ENCODE measurements around the gene ACOT11.

Gene ACOT11

DNA sequence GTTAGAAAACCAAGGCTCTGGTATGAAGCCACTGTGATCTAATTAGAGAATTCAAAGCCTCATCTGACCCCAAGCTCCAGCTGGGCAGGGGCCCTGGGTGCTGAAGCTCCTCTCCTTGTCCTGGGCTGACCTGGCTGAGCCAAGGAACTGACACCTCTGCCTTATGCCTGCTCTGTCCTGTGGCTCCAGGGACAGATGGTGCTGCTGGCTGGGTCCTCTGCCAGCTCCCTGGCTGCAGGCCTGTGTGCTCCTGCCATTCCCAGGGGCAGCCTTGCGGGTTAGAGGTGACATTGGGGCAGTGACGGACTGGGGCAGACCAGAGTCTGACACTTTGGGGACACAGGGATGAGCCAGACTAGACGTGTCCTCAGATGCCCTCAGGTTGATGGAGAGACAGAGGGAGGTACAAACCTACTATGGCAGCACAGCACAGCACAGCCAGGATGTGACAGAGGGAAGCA, 11.8 kb downstream of the ACOT11 start:
- DNase-seq (ENCODE audit: low read depth in 2 of 2, low spot score in 1 of 2): no peak

DNA sequence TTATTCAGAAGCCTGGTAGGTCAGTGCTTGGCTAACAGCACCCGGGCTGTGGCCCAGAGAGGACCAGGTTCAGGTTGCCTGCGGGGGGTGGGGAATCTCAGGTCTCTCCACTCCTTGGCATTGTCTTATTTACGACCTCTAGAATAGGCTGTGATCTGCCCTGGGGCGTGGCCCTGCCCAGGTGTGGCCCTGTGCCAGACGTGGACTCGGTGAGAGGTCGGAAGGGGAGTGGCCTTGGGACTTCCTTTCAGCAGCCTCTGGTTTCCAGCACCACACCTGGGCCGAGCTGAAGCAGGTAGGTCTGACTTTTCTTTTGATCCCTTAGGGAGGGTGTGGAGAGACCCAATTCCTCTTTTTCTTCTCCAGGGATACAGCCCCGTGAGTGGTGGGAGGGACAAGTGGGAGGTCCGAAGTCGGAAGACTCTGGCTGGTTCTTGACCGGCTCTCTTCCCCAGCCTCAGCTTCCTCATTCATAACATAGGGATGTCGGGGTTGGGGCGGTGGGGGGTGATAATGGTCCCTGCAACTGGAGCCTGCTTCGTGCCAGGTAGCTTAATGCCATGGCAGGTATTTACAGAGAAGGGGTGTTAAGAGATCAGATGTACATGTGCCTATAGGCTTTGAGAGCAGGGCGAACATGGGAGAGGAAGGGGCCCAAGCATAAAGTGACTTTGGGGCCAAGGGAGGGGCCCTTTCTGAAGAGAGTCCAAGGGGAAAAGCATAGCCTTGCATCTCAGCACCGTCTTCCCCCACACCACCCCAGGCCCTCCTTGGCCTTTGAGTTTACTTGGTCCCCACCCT, 16.5 kb downstream of the ACOT11 start:
- DNase-seq (ENCODE audit: low read depth in 2 of 2, low spot score in 1 of 2): no peak

DNA sequence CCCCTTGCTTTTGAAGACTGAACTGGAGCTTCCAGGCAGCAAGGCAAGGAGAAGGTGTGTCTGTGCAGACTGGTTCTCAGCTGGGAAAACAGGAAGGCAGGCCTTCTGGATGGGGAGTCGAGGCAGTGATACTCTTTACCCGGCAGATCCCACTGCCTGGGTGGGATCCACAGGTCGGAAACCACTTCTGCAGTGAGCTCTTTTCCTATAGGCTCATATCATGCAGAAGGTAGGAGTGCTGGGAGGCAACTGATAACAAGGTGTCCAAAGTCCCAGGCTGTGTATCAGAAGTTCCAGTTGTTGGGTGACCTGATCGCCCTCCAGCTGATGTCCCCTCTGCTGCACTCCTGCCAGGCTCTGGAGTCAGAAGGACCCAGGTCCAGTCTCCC, 17.1 kb downstream of the ACOT11 start:
- no peak for DNase-seq (ENCODE audit: low read depth in 2 of 2, low spot score in 1 of 2)

DNA sequence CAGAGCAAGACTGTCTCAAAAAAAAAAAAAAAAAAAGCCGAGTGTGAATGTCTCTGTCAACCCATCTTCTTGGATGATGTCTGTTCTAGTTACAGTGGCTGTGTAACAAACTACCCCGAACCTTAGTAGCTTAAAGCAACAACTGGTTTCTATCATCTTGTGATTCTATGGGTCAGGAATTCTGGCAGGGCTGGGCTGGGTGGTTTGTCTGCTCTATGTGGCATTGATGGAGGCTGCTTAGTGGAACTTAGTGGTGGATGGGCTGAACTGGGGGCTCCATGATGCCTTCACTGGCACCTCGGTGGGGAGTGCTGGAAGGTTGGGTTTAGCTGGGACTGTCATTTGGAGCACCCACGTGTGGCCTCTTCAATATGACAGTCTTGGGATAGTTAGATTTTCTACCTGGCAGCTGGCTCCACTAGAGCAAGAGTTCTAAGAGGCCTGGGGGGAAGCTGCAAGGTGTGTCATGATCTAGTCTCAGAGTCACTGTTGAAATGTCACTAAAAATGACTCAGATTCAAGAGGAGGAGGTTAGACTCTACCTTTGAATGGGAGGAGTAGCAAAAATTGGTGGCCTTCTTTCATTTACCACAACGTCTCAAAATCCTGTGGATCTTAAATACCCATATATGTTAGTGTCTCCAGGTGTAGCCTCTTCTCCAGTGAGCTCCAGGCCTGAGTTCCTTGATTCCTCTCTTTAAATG, 18.6 kb downstream of the ACOT11 start:
- no peak for DNase-seq (ENCODE audit: low read depth in 2 of 2, low spot score in 1 of 2)

DNA sequence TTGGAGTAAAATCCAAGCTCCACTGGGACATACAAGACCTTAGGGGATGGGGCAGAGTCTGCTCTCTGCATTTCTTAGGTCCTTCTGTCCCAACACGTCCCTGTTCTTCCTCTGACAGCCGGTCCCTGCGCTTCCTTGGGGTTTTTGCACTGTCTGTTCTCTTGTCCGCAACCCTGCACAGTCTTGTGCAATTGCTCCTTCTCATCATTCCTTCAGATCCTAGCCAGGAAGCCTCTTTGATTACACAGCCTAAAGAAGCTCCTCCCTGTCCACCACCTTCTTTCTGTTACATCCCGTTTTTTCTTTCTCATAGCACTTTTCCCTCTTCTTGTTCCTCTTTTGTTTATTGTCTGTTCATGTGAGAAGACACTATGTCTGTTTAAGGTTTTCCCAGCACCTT, 19.9 kb downstream of the ACOT11 start:
- no peak for DNase-seq (ENCODE audit: low read depth in 2 of 2, low spot score in 1 of 2)

DNA sequence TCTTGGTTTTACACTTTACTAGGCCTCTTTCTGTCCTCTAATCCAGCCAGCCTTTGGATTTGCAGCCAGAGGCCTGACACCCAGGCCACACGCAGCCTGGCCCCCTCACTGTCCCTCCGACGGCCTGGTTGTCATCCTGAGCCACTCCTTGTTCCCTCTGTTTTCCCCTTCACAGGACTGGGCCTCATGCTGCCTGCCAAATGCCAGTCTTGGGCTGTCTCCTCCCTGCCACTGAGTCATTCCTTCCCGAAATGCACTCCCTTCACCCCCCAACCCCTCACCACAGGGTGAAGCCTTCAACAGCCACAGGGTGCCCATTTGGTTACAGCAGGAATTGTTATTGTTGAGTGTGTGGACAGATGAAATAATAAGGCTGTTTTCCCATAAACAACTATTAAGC, 21.3 kb downstream of the ACOT11 start:
- DNase-seq (ENCODE audit: low read depth in 2 of 2, low spot score in 1 of 2): no peak

DNA sequence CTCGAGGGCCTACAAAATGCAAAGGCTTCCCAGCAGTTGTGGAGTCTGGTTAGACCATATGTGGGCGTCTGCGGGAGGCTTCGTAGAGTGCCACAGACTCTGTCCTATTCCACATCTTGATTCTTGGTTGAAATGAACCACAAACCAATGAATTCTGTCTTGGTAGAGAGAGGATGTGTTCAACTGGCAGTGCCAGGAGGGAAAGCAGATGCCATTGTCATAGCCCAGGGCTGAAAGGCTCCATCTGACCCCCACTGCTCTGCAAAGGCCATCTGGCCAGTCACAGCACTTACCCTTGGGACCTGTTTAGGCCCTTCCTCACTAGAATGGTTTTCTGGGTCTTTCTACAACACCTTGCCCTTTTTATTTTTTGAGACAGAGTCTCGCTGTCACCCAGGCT, 22.1 kb downstream of the ACOT11 start:
- DNase-seq (ENCODE audit: low read depth in 2 of 2, low spot score in 1 of 2): no peak

DNA sequence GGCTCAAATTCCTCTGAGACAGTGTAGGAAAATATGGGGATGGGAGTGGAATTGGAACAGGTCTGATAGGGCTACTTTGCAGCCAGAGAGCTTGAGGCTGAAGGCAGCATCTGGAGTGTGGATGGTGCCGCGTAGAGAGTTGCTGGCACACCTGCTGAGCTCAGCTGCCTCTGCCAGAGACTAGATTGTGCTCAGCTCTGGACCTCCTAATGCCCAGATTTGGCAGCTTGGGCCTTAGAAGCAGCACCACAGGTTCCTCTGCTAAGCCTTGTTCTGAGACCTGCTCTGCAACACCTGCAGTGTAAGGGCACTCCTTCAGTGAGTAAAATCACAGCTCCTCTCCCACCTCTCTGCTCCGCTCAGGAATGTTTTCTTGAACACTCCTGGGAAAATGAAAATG, 23.3 kb downstream of the ACOT11 start:
- DNase-seq (ENCODE audit: low read depth in 2 of 2, low spot score in 1 of 2): no peak

DNA sequence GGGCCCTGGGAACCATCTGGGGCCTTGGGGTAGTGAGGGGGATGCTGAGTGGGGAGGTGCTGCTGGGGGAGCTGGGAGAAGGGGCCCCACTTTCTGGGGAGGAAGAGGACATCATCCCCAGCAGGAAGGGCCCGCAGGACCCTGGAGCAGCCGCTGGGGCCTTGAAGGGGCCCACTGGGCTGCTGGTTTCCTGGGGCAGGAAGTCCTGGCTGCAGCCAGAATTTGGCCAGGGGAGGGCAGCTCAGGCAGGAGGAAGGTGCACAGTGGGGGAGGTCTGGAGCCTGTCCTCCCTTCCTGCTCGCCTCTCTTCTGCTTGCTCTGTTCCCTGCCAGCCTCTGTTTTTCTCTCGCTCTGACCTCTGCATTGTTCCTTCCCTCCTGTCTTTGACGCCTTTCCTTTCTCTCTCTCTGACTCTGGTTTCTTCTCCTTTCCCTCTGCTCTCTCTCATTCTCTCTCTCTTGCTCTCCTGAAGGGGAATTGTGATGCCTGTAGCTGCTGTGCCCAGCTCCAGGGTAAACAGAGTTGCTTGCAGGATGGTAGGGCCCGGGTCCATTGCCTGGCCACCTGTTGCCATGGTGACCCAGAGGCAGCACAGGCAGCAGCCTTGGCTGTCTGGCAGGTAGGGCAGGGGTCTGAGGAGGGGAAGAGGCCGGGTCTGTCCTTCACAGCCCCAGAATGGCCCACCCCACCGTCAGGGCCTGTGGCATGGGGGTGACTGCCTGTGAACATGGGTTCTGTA, 23.9 kb downstream of the ACOT11 start:
- no peak for DNase-seq (ENCODE audit: low read depth in 2 of 2, low spot score in 1 of 2)

DNA sequence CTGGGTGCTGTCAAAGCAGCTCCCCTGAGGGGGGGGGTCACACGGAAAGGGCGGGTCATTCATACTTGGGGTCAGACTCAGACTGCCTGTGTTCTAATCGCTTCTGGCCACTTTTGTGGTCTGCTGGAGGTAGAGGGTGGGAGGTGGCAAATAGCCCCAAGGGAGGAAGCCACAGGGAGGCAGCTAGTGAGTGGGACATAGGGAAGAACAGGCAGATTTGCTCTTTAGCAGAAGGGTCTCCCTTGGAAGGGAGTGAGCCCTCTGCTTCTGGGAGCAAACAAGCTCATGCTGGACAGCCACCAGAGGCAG, 24.5 kb downstream of the ACOT11 start:
- DNase-seq (ENCODE audit: low read depth in 2 of 2, low spot score in 1 of 2): no peak

DNA sequence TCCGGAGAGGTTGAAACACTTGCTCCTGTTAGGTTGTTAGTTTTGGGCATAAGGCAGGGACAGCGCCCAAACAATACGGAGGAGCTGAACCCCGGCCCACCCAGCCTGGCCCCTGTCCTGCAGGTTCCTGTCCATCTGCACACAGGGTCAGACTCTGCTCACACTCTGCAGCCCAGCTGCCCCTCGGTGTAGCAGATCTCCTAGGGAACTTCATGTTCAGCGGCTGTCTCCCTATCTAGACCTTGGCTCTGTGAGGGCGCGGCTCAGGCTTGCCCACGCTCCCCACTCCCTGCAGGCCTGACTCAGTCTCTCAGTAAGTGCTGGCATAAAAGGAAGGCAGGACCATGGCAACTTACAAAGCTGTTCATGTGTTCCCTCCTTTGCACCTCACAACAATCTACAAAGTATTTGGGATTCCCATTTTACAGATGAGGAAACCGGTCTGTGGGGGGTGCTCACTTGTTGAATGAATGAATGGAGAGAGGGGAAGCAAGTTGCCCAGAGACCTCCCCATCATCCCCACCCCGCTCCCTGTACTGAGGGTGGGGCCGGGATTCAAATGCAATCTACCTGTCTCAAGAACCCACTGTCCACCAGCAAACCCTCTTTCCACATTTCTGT, 26.2 kb downstream of the ACOT11 start:
- DNase-seq (ENCODE audit: low read depth in 2 of 2, low spot score in 1 of 2): no peak

DNA sequence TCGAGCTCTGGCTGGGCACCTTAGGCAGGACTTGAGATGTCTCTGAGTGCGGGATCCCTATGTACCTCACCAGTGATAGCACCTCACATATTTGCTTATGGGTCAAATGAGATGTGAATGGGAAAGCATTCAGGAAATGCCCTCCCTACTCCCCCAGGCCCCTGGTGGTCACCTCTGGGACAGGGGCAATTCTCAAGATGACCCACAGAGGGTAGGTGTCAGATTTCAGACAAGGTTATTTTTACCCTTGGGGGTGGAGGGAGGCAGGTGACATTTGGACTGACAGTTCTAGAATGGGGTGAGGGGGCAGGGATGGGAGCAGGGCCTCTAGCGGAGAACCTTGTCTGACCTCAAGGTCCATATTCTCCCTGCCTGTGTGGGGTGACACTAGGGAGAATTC, 27.1 kb downstream of the ACOT11 start:
- DNase-seq (ENCODE audit: low read depth in 2 of 2, low spot score in 1 of 2): no peak

DNA sequence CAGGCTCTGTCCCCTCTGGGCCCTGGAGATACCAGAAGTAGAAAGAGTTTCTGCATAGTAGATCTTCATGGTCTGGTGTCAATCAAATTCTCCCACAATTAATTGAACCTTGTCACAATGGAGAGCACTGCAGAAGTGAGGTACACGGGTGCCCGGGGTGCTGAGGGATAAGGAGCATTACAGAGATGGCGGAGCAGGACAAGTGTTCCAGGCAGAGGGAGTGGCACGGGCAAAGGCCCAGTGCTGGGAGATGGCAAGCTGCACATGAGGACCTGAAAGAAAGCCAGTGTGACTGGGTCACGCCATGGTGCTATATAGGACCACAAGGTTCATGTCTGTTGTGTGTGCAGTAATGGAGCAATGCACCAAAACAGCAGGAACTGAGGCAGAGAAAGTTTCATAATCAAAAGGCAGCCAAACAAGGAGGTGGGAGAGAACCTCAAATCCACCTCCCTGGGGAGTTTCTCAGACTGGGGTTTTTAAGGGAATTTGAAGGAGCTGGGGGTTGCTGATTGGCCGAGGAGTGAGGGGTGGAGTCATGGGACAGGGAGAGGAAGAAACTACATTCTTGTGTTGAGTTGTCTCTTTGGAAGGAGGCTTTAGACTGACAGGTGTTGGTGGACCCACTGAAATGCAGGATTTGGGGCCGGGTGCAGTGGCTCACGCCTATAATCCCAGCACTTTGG, 27.7 kb downstream of the ACOT11 start:
- DNase-seq (ENCODE audit: low read depth in 2 of 2, low spot score in 1 of 2): no peak

DNA sequence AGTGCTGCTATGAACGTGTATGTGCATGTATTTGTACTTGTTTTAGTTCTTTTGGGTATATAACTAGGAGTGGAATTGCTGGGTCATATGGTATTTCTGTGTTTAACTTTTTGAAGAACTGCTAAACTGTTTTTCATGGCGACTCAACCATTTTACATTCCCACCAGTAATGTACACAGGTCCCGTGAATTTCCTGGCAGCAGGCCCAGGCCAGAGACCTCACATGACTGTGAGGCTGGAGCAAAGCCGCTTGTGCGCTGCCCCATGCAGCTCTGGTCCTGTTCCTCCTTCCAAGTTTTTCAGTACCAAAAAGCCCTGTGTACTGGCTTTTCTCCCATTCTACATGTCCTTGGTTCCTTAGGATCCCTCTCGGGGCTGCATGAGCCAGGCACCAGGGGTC, 29.6 kb downstream of the ACOT11 start:
- no peak for DNase-seq (ENCODE audit: low read depth in 2 of 2, low spot score in 1 of 2)

DNA sequence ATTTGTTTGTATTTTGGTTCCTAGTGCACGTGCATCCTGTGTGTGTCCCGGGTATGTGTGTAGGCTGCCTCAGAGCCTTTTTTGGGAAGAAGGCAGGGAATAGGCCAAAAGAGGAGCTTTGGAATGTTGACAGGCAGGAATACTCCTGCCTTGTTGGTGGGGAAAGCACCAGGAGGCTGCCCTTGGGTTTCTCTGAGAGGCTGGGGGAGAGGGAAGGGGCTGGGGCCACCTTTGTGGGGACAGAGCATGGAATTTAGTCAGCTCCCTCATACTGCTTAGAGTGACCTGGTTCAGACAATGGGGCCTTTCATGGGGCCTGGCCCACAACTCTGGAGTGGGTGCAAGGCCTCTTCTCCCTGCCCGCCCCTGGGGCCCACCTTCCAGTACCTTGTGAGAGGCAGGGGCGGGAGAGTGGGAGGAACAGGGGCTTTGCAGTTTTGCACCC, 31.3 kb downstream of the ACOT11 start:
- no peak for DNase-seq (ENCODE audit: low read depth in 2 of 2, low spot score in 1 of 2)

DNA sequence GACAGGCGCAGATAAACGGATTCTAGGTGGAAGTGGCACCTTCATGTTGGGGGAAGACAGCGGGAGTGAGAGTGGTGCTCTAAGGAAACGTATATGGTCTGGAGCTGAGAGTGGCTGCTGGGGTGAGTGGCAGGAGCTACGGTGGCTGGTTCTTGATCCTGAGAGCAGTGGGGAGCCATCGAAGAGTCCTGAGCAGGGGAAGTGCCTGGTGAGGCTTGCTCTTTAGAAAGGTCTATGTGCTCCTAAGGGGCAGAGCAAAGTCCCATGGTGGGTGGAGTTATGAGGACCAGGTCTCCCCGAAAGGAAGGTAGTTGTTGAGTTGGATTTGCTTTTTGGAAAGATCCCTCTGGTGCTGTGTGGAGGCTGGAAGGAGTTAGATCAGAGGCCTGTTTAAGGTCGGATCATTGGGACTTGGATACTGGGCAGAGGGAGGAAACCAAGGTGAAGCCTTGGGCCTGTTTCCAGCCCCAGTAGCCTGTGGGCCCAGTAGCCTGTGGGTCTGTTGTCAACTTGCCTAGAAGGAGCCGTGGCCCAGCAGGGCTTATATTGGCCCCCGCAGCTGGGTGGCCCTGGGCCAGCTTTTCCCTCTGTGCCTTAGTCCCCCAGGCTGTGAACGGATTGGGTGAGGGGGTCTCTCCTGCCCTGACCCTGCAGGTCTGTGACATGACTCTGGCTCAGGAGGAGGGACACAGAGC, 33.0 kb downstream of the ACOT11 start:
- DNase-seq (ENCODE audit: low read depth in 2 of 2, low spot score in 1 of 2): no peak

DNA sequence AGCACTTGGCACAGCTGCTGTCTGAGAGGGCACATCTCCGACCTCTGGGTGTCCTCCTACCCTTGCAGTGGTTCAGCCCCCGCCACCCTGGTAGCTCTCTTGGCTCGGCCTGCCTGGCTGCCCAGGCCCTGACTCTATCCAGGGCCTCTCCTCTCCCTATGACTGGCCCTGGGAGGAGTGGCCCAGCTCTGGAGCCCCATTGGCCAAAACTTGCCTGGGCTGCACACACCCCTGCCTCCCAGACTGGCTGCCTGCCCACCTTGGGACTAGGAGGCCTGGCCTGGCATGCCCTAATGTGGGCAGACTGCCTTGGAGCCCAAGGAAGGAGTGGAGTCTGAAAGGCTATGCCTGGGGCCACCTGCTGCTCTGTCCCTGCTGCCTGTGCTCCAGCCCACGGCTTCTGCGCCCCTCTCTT, 33.6 kb downstream of the ACOT11 start:
- no peak for DNase-seq (ENCODE audit: low read depth in 2 of 2, low spot score in 1 of 2)

DNA sequence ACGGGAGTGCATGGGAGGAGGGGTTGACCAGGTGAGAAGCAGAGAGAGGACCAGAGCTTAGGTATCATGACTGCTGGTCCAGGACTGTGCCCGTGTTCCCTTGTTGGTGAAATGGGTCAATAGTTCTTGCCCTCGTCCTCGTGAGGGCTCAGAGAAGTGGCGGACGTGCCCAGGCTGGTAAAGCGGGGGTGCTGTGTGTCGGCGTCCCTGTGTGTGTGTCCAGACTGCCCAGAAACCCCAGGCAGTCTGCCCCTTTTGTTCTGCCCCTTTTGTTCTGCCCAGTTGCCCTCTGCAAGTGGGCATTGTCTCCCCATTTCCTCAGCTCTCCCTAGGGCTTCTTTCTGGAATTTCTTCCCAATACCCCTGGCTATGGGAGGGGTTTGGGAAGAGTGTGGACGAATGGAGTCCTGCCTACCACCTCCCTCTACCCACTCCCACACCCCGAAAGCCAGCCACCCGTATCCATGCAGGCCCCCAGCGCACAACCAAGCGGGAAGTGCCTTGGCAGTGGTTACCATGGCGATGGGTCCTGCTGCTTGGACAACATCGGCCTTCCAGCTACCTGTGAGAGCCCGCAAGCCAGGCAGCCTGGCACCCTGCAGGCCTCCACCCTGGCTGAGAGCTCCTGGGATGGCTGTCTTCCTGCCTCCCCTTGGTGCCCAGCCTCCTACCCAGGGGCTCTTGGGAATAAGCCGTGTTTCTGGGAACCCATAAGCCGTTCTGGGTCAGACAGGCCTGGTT, 34.7 kb downstream of the ACOT11 start:
- DNase-seq (ENCODE audit: low read depth in 2 of 2, low spot score in 1 of 2): no peak

DNA sequence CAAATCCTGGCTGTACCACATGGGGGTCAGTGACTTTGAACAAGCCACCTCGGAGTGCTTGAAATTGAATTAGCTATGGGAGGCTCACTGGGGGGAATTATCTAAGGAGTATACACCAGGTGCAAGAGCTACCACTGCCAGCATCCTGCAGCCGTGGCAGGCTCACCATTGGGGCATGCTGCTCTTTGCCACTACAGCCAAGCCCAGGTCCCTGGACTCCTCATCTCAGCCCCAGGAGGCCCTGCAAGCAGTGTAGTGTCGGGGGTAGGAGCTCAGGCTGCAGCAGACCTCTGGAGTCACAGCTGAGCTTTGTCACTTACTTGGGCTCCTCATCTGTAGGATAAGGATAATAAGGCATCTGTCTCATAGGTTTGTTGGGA, 35.3 kb downstream of the ACOT11 start:
- no peak for DNase-seq (ENCODE audit: low read depth in 2 of 2, low spot score in 1 of 2)

DNA sequence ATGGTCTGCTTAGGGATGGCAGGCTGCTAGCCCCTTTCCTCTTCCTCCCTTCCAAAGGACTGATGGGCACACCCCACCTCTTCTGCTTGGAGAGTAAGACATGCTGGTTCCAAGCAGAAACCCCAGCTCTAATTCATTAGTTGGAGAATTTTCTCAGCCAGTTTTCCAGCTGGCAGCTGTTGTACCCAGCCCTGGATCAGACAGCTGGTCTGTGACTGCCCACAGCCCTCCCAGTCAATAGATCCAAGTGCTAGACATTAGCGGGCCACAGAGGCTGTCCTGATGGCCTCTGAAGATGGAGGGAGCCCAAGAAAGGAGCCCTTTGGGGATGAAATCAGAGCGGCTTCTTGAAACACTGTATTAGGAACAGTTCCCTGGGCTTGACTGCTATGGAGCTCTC, 35.8 kb downstream of the ACOT11 start:
- no peak for DNase-seq (ENCODE audit: low read depth in 2 of 2, low spot score in 1 of 2)

All from stimulated activated CD8-positive, alpha-beta memory T cell treated with anti-CD3 and anti-CD28 coated beads, Interleukin-4, amount 100 ng/mL, for 4 hours (primary cell).